ENCODE results near the gene CDK5R1.

The CDK5R1 gene

DNA sequence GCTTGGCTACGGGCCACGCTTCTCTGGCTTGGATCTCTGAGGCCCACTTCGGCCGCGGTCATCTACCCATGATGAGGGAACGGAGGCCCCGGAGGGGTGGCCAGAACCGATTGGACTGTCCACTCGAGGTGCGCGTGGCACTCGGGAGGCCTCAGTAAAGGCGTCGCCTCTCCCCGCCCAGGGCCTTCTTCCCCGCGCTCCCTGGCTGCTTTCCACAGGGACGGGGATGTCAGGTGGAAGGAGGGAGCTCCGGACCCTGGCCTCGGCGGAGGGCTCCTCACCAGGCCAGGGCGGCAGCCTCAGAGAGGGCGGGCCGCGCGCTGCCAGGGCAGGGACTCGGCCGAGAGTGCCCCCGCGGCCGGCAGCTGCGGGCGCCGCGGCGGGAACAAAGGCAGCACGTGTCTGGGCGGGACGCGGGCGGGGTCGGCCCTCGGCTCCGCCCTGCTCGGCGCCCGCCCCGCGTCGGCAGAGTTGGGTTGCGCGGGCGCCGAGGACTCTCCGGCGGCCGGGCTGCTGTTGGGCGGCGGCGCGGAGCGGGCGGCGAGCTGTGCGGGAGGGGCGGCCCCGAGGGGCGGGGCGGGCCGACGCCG is 587 bp upstream of the CDK5R1 start:
- H3K9ac ChIP-seq (ENCODE audit: low read depth, low read length, poor library complexity, severe bottlenecking), result peak overlapping the region; percentile 27
- no peaks in the 10 kb centered on the region for H4K20me1 ChIP-seq (ENCODE audit: insufficient read depth, low read length, poor library complexity, severe bottlenecking)
- no peaks in the 10 kb centered on the region for H3K9me3 ChIP-seq (ENCODE audit: insufficient read depth, low read depth, low read length)
- no peak for TF ChIP-seq EZH2phosphoT487 (IDR thresholded peaks at IDR 0.05; ENCODE audit: borderline replicate concordance)
- TF ChIP-seq CTCF (conservative IDR thresholded peaks at IDR 0.05; ENCODE audit: low read length), result no peak
- no peaks in the 10 kb centered on the region for H3K79me2 ChIP-seq (ENCODE audit: insufficient read depth, low read length)
- H3K4me1 ChIP-seq (ENCODE audit: insufficient read depth, low read length, poor library complexity, severe bottlenecking), result no peaks in the 10 kb centered on the region
- H3K36me3 ChIP-seq (ENCODE audit: insufficient read depth, low read length), result peaks cover 6% of the 10 kb centered on the region; the same call in 1 of the 2 replicates
- no peak overlapping the region for H2AFZ ChIP-seq (ENCODE audit: low read length)
- no peaks in the 10 kb centered on the region for H3F3A ChIP-seq (ENCODE audit: low read depth)
- peak overlapping the region; percentile 40 for H3K4me2 ChIP-seq (ENCODE audit: low read depth, low read length, poor library complexity, severe bottlenecking)
- peak overlapping the region; percentile 52 for H3K4me3 ChIP-seq (ENCODE audit: low read length, poor library complexity, severe bottlenecking)
- H3K9me2 ChIP-seq (replicated peaks; ENCODE audit: low read depth, low read length), result no peaks in the 10 kb centered on the region
- H3K27me3 ChIP-seq (ENCODE audit: insufficient read depth, low read length, poor library complexity, severe bottlenecking), result no peaks in the 10 kb centered on the region

DNA sequence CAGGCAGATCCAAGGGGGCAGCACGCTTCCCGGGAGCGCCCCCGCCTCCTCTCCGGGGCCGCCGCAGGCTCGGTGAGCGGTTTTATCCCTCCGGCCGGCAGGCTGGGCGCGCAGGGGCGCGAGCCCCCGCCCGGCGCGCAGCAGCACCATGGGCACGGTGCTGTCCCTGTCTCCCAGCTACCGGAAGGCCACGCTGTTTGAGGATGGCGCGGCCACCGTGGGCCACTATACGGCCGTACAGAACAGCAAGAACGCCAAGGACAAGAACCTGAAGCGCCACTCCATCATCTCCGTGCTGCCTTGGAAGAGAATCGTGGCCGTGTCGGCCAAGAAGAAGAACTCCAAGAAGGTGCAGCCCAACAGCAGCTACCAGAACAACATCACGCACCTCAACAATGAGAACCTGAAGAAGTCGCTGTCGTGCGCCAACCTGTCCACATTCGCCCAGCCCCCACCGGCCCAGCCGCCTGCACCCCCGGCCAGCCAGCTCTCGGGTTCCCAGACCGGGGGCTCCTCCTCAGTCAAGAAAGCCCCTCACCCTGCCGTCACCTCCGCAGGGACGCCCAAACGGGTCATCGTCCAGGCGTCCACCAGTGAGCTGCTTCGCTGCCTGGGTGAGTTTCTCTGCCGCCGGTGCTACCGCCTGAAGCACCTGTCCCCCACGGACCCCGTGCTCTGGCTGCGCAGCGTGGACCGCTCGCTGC is 832 bp downstream of the CDK5R1 start:
- Histone ChIP-seq H3K36me3 (ENCODE audit: insufficient read depth, low read length) (no peaks in the 10 kb centered on the region), H3K9me2 (replicated peaks; ENCODE audit: low read depth, low read length) (no peaks in the 10 kb centered on the region), H3F3A (ENCODE audit: low read depth) (no peaks in the 10 kb centered on the region), H3K9ac (ENCODE audit: low read depth, low read length, poor library complexity, severe bottlenecking) (no peak overlapping the region), H3K4me3 (ENCODE audit: low read length, poor library complexity, severe bottlenecking) (peak overlapping the region; percentile 35), H3K4me1 (ENCODE audit: insufficient read depth, low read length, poor library complexity, severe bottlenecking) (no peaks in the 10 kb centered on the region), H3K27me3 (ENCODE audit: insufficient read depth, low read length, poor library complexity, severe bottlenecking) (no peaks in the 10 kb centered on the region), H2AFZ (ENCODE audit: low read length) (no peak overlapping the region), H3K79me2 (ENCODE audit: insufficient read depth, low read length) (no peaks in the 10 kb centered on the region), H3K9me3 (ENCODE audit: insufficient read depth, low read depth, low read length) (no peaks in the 10 kb centered on the region), H4K20me1 (ENCODE audit: insufficient read depth, low read length, poor library complexity, severe bottlenecking) (no peaks in the 10 kb centered on the region), H3K4me2 (ENCODE audit: low read depth, low read length, poor library complexity, severe bottlenecking) (no peak overlapping the region)
- TF ChIP-seq CTCF (conservative IDR thresholded peaks at IDR 0.05; ENCODE audit: low read length), result no peak
- TF ChIP-seq EZH2phosphoT487 (IDR thresholded peaks at IDR 0.05; ENCODE audit: borderline replicate concordance), result no peak

DNA sequence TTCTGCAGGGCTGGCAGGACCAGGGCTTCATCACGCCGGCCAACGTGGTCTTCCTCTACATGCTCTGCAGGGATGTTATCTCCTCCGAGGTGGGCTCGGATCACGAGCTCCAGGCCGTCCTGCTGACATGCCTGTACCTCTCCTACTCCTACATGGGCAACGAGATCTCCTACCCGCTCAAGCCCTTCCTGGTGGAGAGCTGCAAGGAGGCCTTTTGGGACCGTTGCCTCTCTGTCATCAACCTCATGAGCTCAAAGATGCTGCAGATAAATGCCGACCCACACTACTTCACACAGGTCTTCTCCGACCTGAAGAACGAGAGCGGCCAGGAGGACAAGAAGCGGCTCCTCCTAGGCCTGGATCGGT is 1.4 kb downstream of the CDK5R1 start:
- Histone ChIP-seq H3K36me3 (ENCODE audit: insufficient read depth, low read length) (no peaks in the 10 kb centered on the region), H3K9me3 (ENCODE audit: insufficient read depth, low read depth, low read length) (no peaks in the 10 kb centered on the region), H2AFZ (ENCODE audit: low read length) (no peak overlapping the region), H3K4me1 (ENCODE audit: insufficient read depth, low read length, poor library complexity, severe bottlenecking) (no peaks in the 10 kb centered on the region), H3K4me2 (ENCODE audit: low read depth, low read length, poor library complexity, severe bottlenecking) (no peak overlapping the region), H3K27me3 (ENCODE audit: insufficient read depth, low read length, poor library complexity, severe bottlenecking) (no peaks in the 10 kb centered on the region), H3K79me2 (ENCODE audit: insufficient read depth, low read length) (no peaks in the 10 kb centered on the region), H3K9ac (ENCODE audit: low read depth, low read length, poor library complexity, severe bottlenecking) (no peak overlapping the region), H4K20me1 (ENCODE audit: insufficient read depth, low read length, poor library complexity, severe bottlenecking) (no peaks in the 10 kb centered on the region), H3F3A (ENCODE audit: low read depth) (no peaks in the 10 kb centered on the region), H3K9me2 (replicated peaks; ENCODE audit: low read depth, low read length) (no peaks in the 10 kb centered on the region), H3K4me3 (ENCODE audit: low read length, poor library complexity, severe bottlenecking) (no peak overlapping the region)
- TF ChIP-seq CTCF (conservative IDR thresholded peaks at IDR 0.05; ENCODE audit: low read length), result no peak
- no peak for TF ChIP-seq EZH2phosphoT487 (IDR thresholded peaks at IDR 0.05; ENCODE audit: borderline replicate concordance)
